GM10266 (cell line): Measurements from ENCODE around the gene FANCD2OS.

Experiments used
- DNase-seq: peaks from one replicate; pipeline ENCODE4 v3.0.0; 2012; ENCODE audit errors: extremely low spot score
- TF ChIP-seq, protein P1 (sequence below): IDR thresholded peaks from 2 replicates; pipeline ENCODE4 v1.5.1; 2012; ENCODE audit warnings: mild to moderate bottlenecking, low read depth; ENCODE audit not compliant: control insufficient read depth, insufficient read depth; ENCODE audit errors: missing control alignments

The FANCD2OS gene

DNA sequence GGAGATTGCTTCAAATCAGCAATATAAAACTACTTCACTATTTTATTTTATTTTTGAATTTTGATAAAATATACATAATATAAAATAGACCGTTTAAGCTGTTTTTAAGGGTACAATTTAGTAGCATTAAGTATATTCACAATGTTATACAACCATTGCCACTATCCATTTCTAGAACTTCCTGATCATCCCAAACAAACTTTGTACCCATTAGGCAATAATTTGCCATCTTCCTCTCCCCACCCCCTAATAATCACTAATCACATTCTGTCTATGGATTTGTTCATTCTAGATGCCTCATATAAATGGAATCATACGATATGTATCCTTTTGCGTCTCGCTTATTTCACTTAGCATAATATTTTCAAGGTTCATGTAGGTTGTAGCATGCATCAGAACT lies 53.0 kb downstream of the FANCD2OS start:
- TF ChIP-seq, protein P1, sequence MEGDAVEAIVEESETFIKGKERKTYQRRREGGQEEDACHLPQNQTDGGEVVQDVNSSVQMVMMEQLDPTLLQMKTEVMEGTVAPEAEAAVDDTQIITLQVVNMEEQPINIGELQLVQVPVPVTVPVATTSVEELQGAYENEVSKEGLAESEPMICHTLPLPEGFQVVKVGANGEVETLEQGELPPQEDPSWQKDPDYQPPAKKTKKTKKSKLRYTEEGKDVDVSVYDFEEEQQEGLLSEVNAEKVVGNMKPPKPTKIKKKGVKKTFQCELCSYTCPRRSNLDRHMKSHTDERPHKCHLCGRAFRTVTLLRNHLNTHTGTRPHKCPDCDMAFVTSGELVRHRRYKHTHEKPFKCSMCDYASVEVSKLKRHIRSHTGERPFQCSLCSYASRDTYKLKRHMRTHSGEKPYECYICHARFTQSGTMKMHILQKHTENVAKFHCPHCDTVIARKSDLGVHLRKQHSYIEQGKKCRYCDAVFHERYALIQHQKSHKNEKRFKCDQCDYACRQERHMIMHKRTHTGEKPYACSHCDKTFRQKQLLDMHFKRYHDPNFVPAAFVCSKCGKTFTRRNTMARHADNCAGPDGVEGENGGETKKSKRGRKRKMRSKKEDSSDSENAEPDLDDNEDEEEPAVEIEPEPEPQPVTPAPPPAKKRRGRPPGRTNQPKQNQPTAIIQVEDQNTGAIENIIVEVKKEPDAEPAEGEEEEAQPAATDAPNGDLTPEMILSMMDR, result no peak
- no peak for DNase-seq
